Fibroblast of upper back skin (primary cell): ENCODE measurements around the gene GSG1L2.
A peak's percentile ranks its signal among the peaks of the same experiment; 100 is the strongest.

Experiments
- DNase-seq: peaks from one replicate; pipeline ENCODE4 v3.0.0-alpha.2; 2013

The GSG1L2 gene

DNA sequence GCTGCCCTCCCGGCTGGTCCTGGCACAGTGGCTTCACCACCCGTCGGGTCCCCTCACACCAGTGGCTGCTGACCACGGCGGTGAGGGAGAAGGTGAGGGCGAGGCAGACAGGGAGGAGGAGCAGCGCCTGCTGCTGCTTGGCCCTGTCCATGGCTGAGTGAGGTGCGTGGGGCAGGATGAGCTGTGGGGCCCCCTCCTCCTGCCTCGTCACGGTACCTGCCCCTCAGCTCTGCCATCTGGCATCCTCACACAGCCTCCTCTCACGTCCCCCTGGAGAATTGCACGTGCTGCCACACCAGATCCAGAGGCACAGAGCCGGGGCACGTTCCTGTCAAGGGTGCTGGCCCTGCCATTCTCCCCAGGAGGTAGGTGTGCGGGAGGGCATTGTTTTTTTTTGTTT, at the start of gene GSG1L2:
Gene GSG1L2 (minus strand): TSS at position 159 of the 400 bp plus-strand sequence. CDS start 8 bp downstream, at position 151.
- DNase-seq: no peak

GRCh38 chr17:9868552-9868951, 46.7 kb upstream of the GSG1L2 start:
- DNase-seq: no peak

GRCh38 chr17:9865586-9865985, 43.7 kb upstream of the GSG1L2 start:
- DNase-seq: no peak

GRCh38 chr17:9862949-9863348, 41.1 kb upstream of the GSG1L2 start:
- no peak for DNase-seq

- no peak for DNase-seq
These were observed 40.3 kb upstream of the GSG1L2 start for GRCh38 chr17:9862220-9862619.

- DNase-seq: no peak
These were observed 39.0 kb upstream of the GSG1L2 start for GRCh38 chr17:9860851-9861250.

DNA sequence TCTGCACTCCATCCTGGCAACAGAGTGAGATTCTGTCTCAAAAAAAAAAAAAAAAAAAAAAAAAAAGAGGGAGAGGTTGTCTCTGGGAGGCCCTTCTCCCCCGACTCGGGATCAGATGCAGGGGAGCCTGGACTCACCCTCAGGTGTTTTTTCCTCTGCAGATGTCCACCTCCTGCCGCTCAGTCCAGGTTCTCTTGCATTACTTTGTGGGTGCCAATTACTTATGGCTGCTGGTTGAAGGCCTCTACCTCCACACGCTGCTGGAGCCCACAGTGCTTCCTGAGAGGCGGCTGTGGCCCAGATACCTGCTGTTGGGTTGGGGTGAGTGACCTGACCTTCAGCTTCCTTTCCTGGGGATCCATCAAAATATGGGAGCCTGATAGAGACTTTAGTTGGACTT, 37.9 kb upstream of the GSG1L2 start:
- DNase-seq: no peak

DNA sequence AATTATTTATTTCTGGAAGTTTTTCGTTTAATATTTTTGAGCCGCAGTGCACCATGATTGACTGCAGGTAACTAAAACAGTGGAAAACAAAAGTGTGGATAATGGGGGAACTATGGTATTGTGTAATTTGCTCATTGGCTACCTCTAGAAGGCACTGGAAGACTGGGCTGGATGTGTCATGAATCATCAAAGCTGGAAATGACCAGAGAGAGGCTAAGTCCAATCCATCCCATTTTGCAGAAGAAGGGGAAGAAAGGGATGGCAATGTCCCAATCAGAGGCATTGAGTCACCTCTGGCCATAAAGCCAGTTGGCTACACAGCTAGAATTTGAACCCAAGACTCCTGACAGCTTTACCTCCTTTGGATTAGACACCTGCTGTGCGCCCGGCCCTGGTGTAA, 33.2 kb upstream of the GSG1L2 start:
- DNase-seq: no peak

- no peak for DNase-seq
These were observed 32.4 kb upstream of the GSG1L2 start for GRCh38 chr17:9854255-9854654.

DNA sequence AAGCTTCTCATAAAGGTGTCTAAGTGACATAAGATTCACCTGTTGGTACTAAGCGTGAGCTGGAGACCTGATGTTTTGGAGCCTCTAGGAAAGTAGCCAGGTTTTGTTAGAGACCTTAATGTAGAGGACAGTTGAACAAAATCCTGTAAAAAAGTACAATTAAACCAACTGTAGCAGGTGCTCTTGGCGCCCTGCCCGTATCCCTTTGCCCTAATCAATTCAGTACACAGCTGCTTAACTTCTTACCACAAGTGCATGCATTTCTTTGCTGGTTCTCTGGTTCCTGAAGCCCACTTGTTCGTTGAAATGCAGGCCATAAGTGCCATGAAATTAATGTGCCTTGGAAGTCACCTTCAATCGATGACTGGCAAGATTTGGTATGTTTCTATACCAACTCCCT, 28.3 kb upstream of the GSG1L2 start:
- DNase-seq: no peak

GRCh38 chr17:9845306-9845705, 23.4 kb upstream of the GSG1L2 start:
- DNase-seq: no peak

- DNase-seq: no peak
These were observed 22.3 kb upstream of the GSG1L2 start for GRCh38 chr17:9844153-9844552.

- DNase-seq: no peak
These were observed 21.5 kb upstream of the GSG1L2 start for GRCh38 chr17:9843152-9844010.

DNA sequence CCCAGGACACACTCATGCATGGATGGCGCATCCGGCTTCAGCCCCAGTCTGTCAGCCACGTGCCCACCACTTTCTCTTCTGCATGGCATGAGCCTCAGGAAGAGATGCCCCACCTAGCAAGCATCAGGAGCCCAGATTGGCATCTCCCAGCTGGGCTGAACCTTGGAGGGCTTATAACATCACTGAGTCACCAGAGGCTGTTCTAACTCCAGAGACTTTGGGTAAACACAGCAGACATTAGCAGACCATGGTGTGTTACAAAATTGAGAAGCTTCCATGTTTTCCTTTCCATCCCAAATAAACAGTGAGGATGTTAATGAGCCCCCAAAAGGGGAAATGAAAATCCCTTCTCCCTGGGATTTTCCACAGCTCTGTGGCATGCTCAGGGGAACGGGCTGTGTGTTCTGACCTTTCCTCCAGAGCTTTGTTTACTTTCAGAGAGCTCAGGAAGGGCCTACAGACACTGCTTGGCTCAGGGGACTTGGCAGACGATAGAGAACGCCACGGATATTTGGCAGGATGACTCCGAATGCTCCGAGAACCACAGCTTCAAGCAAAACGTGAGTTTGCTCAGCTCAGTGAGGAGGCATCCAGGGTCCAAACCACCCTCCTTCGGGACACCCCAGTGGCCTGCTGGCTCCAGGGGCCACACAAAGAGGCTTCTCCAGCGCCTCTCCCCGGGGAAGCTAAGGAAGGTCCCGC, 20.3 kb upstream of the GSG1L2 start:
- peak; percentile 25 for DNase-seq

DNA sequence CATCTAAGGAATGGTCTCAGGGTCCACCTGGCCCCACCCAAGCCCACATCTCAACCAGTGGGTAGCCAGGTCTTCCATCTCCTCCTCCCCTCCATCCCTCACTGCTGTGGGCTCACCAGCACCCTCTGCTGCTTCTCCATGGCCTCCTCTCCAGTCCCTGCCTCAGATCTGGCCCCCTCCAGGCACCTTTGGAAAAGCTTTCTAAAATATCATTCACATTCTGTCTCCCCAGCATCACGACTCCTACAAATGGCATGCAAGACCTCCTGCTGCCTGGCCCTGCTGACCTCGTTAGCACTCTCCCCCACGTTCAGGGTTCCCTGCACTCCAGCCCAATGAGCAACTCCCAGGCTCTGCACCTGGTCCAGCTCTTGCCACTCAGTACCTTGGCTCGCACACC, 17.6 kb upstream of the GSG1L2 start:
- DNase-seq: peak; percentile 48

DNA sequence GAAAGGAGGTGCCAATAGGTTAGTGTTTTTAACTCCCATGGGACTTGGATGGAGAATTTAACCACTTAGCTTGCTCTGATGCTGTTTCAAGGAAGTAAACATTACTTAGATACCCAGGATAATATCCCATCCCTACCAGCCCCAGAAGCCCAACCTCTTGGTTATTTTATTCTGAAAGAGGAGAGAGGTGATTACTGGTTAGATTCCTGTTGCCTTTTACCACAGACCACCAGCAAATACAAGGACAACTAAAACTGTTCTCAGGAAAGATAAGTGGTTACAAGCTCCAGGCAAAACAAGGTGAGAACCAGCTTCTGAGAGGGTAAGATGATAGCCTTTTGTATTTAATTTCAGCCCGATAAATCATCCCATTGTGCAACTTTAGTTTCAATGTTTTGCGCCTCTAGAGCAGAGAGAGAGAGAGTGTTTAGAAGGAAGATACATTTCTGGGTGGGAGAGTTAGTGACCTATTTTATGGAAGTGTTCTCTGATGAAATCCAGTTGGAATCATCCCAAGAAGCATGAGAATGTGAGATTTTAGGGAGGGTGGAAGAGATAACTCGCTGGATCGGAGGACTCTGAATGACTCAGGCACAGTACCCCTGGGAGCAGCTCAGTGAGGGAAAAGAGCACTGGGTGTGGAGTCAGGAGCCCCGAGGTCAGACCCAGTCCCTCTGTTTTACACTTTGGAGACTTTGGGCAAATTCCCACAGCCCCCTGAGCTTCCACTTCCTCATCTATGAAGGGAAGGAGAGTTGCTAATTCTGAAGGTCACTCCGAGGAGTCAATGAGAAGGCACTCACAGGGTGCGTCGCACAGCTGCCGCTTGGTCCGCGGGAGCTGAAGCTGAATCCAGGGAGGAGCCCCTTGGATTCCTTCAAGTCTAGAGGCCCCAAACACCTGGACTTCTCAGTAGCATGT, 15.9 kb upstream of the GSG1L2 start:
- peak; percentile 90 for DNase-seq

DNA sequence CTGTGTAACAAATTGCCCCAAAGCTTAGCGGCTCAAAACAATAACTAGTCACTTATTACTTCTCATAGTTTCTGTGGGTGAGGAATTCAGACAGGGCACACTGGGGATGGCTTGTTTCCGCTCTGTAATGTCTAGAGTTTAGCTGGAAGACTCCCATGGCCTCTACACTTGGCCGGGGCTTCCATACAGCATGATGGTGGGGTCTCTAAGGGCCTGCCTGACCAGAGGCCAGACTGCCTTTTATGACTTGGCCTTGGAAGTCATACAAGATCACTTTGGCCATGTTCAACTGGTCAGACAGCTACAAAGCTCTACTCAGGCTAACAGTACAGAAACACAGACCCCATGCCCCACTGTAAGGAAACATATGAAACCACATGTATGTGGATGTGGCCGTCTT, 12.0 kb upstream of the GSG1L2 start:
- DNase-seq: no peak

DNA sequence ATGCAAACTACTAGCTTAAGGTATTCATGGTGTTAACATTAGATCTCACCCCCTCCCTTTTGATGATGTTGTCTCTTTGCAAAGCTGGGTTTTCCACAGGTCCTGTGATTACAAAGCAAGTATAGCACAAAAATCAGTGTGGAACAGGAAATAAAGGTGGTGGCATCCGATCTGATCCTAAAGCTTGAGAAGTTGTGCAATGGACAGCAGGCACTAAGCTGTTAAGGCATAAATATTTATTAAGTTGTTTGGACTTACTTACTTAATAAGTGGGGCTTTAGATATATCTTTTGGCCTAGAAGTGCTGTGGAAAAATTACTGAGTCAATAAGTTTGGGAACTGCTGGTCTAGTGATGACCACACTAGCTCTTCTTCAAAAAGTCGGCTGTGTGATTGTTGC, 8.8 kb upstream of the GSG1L2 start:
- DNase-seq: no peak

DNA sequence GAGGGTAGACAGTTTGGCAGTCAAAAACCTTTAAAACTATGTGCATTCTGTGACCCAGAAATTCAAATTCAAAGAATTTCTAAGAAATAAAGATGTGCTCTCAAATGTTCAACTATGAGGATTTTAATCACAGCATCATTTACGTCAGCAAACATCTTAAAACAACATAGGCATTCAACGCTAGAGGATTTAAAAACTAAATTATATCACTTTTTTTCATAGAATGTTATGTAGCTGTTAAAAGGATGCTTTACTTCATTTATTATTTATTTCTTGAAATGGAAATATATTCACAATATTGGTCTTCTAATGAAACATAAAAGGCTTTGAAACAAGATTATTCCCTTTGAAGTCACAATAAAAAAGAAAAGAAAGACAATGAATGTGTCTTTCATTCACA, 7.5 kb upstream of the GSG1L2 start:
- no peak for DNase-seq

DNA sequence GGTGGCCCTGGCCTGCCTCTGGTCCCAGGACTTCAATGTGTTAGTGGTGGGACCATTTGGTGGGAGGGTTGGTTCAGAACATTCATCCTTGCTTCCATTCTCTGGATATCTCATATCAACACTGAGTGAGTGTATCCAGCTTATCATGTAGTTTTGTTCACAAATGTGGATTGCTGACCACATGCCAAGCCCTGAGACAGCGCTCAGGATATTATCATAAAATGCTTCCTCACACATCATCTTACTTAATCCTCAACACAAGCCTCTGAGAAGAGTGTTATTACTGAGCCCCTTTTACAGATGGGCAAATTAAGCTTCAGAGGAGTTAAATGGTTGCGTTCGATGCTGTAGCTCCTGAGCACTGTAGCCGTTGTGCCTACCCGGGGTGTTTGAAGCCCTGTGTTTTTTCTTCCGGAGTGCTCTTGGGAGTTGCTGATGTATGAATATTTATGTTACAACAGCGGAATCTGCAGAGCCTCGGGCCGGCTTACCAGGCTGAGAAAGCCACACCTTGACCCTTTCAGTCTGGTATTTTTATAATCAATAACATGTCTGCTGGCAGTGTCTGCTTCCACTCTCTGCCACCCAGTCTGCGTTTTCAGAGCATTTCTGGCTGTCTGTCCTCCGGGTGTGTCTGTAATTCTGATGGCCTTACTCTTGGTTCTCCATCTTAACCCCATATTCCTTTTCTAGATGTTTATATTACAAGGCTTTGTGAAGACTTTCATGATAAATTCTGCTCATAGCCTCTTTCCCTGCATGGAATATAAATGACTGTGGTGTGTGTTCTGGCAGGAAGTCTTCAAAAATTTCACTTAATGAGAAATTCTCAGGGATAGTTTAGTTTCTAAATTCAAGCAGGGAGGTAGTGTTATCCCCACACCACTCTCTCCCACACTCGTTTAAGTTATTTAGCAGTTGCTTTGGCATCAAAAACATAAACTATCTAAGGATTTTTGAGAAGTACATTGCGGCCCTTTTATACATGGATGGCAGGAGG, 6.7 kb upstream of the GSG1L2 start:
- DNase-seq: peak; percentile 13

DNA sequence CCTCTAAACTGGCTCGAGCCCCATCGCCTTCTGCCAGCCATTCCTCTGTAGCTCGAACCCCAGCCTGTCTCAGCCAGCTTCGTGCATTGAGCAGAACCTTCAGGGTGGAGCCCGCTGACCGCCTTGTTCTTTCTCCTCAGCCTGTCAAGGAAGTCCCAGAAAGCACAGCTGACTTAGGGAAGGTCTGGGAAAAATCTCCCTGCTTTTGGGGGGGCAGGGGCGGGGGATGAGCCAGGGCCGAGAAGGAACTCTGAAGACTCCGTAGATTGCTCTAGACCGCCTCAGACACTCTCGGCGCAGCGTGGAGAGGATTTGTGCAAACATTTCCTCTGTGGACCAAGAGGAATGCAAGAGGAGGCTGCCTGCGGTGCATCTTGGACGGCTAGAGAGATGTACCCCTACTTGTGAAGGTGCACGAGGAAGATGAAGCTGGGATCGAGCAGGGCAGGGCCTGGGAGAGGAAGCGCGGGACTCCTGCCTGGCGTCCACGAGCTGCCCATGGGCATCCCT, 3.8 kb upstream of the GSG1L2 start, which contains the start of gene GLP2R:
Gene GLP2R (plus strand): TSS at position 284 of the 510 bp plus-strand sequence. CDS start 140 bp downstream, at position 424.
- DNase-seq: no peak
